K562 (cell line): ENCODE results near the gene PRSS1. TPM values are rescaled to one million over a fixed set of nuclear protein-coding genes. Genes with fewer than 3 reads are reported as not detected.

Experiments
- ATAC-seq: fragments of 200-7000 bp; cut with Tn5 transposase; 3 replicates; pipeline ENCODE4 v1.9.1; 2020; ENCODE audit warnings: moderate library complexity
- BruUV-seq: library from RNA; stranded (reverse); fragments of 400-500 nt; replicated peaks from 2 replicates; lab custom pipeline; 2021; lab: Mats Ljungman, UMichigan
- CTCF ChIA-PET: fragments of 300-600 bp; formaldehyde crosslinking; extraction: SDS; loops from one replicate; lab custom pipeline; 2021; ENCODE audit warnings: low intra/inter-chr PET ratio; lab: Yijun Ruan, JAX
- POLR2A ChIA-PET: fragments of 300-600, 350-650 bp; sonication (Branson Sonifier 250); formaldehyde crosslinking; extraction: SDS; loops from one replicate; lab custom pipeline; 2021; ENCODE audit warnings: antibody characterized with exemption, inconsistent platforms; lab: Yijun Ruan, JAX
- DNase-seq, 4 experiments: peaks; one replicate each; pipeline versions ENCODE4 v3.0.0 to v3.0.0-alpha.2; 2011 to 2018; ENCODE audit warnings: low spot score in 3 of 4, mixed read lengths in 3 of 4; ENCODE audit errors: extremely low read depth in 1 of 4
- FAIRE-seq: peaks from 2 replicates; lab custom pipeline; 2011; peaks lifted over from hg19 to GRCh38; lab: Jason Lieb, UNC
- H2AFZ ChIP-seq: 2 replicates; pipeline ENCODE4 v1.6.0; 2011; ENCODE audit warnings: low read depth, low read length, control low read depth, inconsistent platforms
- H3K27ac ChIP-seq: fragments of 200-600 bp; 3 replicates; pipeline ENCODE4 v1.8.0; 2011; ENCODE audit warnings: low read depth, mild to moderate bottlenecking, control low read depth, inconsistent platforms, low read length, moderate library complexity, mixed read lengths; ENCODE audit errors: extremely low read depth
- H3K27me3 ChIP-seq, 2 experiments: fragments of 300-600 bp in 1 of 2; 2 replicates in 1 of 2; 3 replicates in 1 of 2; pipeline versions ENCODE4 v1.6.0 to v1.8.0; 2011; ENCODE audit warnings: inconsistent platforms in 2 of 2, low read length in 2 of 2, mild to moderate bottlenecking in 1 of 2, mixed read lengths in 1 of 2, moderate library complexity in 1 of 2; ENCODE audit not compliant: control insufficient read depth in 2 of 2, insufficient read depth in 2 of 2
- H3K36me3 ChIP-seq: fragments of 300-600 bp; 3 replicates; pipeline ENCODE4 v1.8.0; 2011; ENCODE audit warnings: mild to moderate bottlenecking, low read length, inconsistent platforms; ENCODE audit not compliant: control insufficient read depth, insufficient read depth
- H3K4me1 ChIP-seq, 2 experiments: fragments of 200-600 bp in 1 of 2; replicated peaks in 1 of 2; 2 replicates in 1 of 2; 3 replicates in 1 of 2; pipeline versions ENCODE4 v1.5.1 to v1.8.0; 2011; ENCODE audit warnings: inconsistent platforms in 2 of 2, low read length in 2 of 2, mild to moderate bottlenecking in 1 of 2, mixed read lengths in 1 of 2, moderate library complexity in 1 of 2; ENCODE audit not compliant: control insufficient read depth in 2 of 2, insufficient read depth in 2 of 2
- H3K4me2 ChIP-seq: 2 replicates; pipeline ENCODE4 v1.6.1; 2011; ENCODE audit warnings: low read length, control low read depth, inconsistent platforms, mixed read lengths; ENCODE audit not compliant: insufficient read depth
- H3K4me3 ChIP-seq: fragments of 200-600 bp; sonication (generic), shearing (Covaris generic); 2 replicates; pipeline ENCODE4 v1.5.1; 2016; ENCODE audit warnings: control low read depth, inconsistent platforms
- H3K79me2 ChIP-seq: fragments of 200-600 bp; 3 replicates; pipeline ENCODE4 v1.8.0; 2011; ENCODE audit warnings: low read length, inconsistent platforms; ENCODE audit not compliant: control insufficient read depth, insufficient read depth
- H3K9ac ChIP-seq, 2 experiments: 2 replicates each; pipeline versions ENCODE4 v1.6.0 to v1.6.1; 2011; ENCODE audit warnings: low read depth in 2 of 2, low read length in 2 of 2, control low read depth in 1 of 2, inconsistent platforms in 1 of 2, mild to moderate bottlenecking in 1 of 2, mixed read lengths in 1 of 2; ENCODE audit not compliant: insufficient read depth in 1 of 2
- H3K9me1 ChIP-seq: one replicate; pipeline ENCODE4 v1.6.0; 2011; ENCODE audit warnings: inconsistent platforms, mild to moderate bottlenecking, low read length, moderate library complexity; ENCODE audit not compliant: control insufficient read depth, insufficient read depth
- H3K9me3 ChIP-seq: replicated peaks from 2 replicates; pipeline ENCODE4 v1.5.1; 2011; ENCODE audit warnings: low read depth, low read length, inconsistent platforms; ENCODE audit not compliant: control insufficient read depth, insufficient read depth
- H4K20me1 ChIP-seq: replicated peaks from 2 replicates; pipeline ENCODE4 v1.6.1; 2011; ENCODE audit warnings: low read length, inconsistent platforms, mixed read lengths; ENCODE audit not compliant: control insufficient read depth, insufficient read depth
- ARHGAP35 ChIP-seq: fragments of 450-650 bp; IDR thresholded peaks from 2 replicates; pipeline ENCODE4 v1.6.1; 2018; ENCODE audit not compliant: partially characterized antibody
- CBFA2T3 ChIP-seq: fragments of 450-650 bp; IDR thresholded peaks from 2 replicates; pipeline ENCODE4 v1.6.1; 2017
- DPF2 ChIP-seq: fragments of 450-650 bp; IDR thresholded peaks from 2 replicates; pipeline ENCODE4 v1.6.1; 2016
- ETV1 ChIP-seq: fragments of 450-650 bp; conservative IDR thresholded peaks from 2 replicates; pipeline ENCODE4 v1.6.1; 2016; ENCODE audit warnings: missing genetic modification characterization, control low read depth, low read depth, missing compliant biosample characterization
- FOS ChIP-seq: IDR thresholded peaks from 3 replicates; pipeline ENCODE4 v1.6.1; 2011; ENCODE audit not compliant: insufficient read length; ENCODE audit errors: extremely low read depth
- FOSL1 ChIP-seq: fragments of 200-800 bp; sonication (Bioruptor generic); conservative IDR thresholded peaks from 2 replicates; pipeline ENCODE4 v1.6.1; 2016; ENCODE audit warnings: missing genetic modification characterization, missing compliant biosample characterization
- GTF2B ChIP-seq: IDR thresholded peaks from 2 replicates; pipeline ENCODE4 v1.6.1; 2011; ENCODE audit not compliant: insufficient read length; ENCODE audit errors: extremely low read depth
- HLTF ChIP-seq: fragments of 450-650 bp; IDR thresholded peaks from 2 replicates; pipeline ENCODE4 v1.6.1; 2016
- ID3 ChIP-seq, 2 experiments: fragments of 250-450 bp in 1 of 2; fragments of 450-650 bp in 1 of 2; sonication (Bioruptor Pico) in 1 of 2; IDR thresholded peaks; 2 replicates each; pipeline versions ENCODE4 v1.6.1 to v1.8.0; 2016 to 2021; ENCODE audit warnings: mild to moderate bottlenecking in 2 of 2, moderate library complexity in 2 of 2, missing compliant biosample characterization in 1 of 2, missing genetic modification characterization in 1 of 2
- KAT8 ChIP-seq: fragments of 450-650 bp; IDR thresholded peaks from 2 replicates; pipeline ENCODE4 v1.6.1; 2016; ENCODE audit warnings: low read depth, mild to moderate bottlenecking
- LCOR ChIP-seq: sonication (generic); formaldehyde crosslinking; IDR thresholded peaks from 2 replicates; pipeline ENCODE4 v1.8.0; 2022; ENCODE audit warnings: mild to moderate bottlenecking, missing genetic modification reagents
- MCM7 ChIP-seq, 2 experiments: fragments of 450-650 bp; IDR thresholded peaks; 2 replicates each; pipeline ENCODE4 v1.6.1; 2016 to 2018
- MEF2A ChIP-seq: IDR thresholded peaks from 2 replicates; pipeline ENCODE4 v1.6.1; 2011; ENCODE audit warnings: low read depth, mild to moderate bottlenecking, low read length, moderate library complexity; ENCODE audit not compliant: control insufficient read depth
- NFIC ChIP-seq: fragments of 450-650 bp; IDR thresholded peaks from 2 replicates; pipeline ENCODE4 v1.6.1; 2017; ENCODE audit warnings: mild to moderate bottlenecking, inconsistent platforms
- NFXL1 ChIP-seq: fragments of 450-650 bp; formaldehyde crosslinking; IDR thresholded peaks from 2 replicates; pipeline ENCODE4 v1.4.0; 2021; ENCODE audit warnings: mild to moderate bottlenecking
- PCBP2 ChIP-seq: fragments of 200-400 bp; formaldehyde crosslinking; IDR thresholded peaks from 2 replicates; pipeline ENCODE4 v1.6.1; 2018; ENCODE audit warnings: low read length, low read depth, mild to moderate bottlenecking, moderate library complexity; ENCODE audit not compliant: poor library complexity, severe bottlenecking
- POLR2B ChIP-seq: fragments of 450-650 bp; IDR thresholded peaks from 2 replicates; pipeline ENCODE4 v1.6.1; 2018; ENCODE audit warnings: low read depth; ENCODE audit not compliant: partially characterized antibody
- PTTG1 ChIP-seq: fragments of 450-650 bp; IDR thresholded peaks from 2 replicates; pipeline ENCODE4 v1.6.1; 2016; ENCODE audit warnings: low read depth, mild to moderate bottlenecking, missing genetic modification characterization, missing compliant biosample characterization
- TCF3 ChIP-seq: sonication (generic); formaldehyde crosslinking; IDR thresholded peaks from 2 replicates; pipeline ENCODE4 v1.4.0; 2020; ENCODE audit warnings: mild to moderate bottlenecking, missing genetic modification reagents
- ZNF280A ChIP-seq: fragments of 450-650 bp; IDR thresholded peaks from 2 replicates; pipeline ENCODE4 v1.6.1; 2018; ENCODE audit warnings: mild to moderate bottlenecking, low read depth; ENCODE audit not compliant: partially characterized antibody
- WGBS: fragments of 100-300 bp; shearing (Covaris generic); methylation state at CpG from one replicate; pipeline ENCODE4 v1.1.6; 2016; ENCODE audit warnings: low coverage, mixed read lengths; ENCODE audit not compliant: insufficient coverage; ENCODE audit errors: missing lambda C conversion rate; 5-methylcytosine and 5-hydroxymethylcytosine counted together
- in situ Hi-C: fragments of 300-500 bp; cut with MboI; formaldehyde crosslinking; loops from 4 replicates; pipeline ENCODE4 v1.15.0; 2018; ENCODE audit warnings: inconsistent platforms, mixed read lengths
- intact Hi-C: fragments of 100-400 bp; cut with micrococcal nuclease; formaldehyde crosslinking; loops from 2 replicates; pipeline ENCODE4 v1.14.2; 2022
- polyA plus RNA-seq, 8 experiments: library from polyadenylated mRNA; depleted of rRNA in 4 of 8; stranded (reverse) in 5 of 8; unstranded in 3 of 8; fragments of >200 nt; fragmentation: Nextera tagmentation in 2 of 8; fragmentation: Illumina TruSeq in 1 of 8; extraction: Ambion mirVana in 2 of 8; extraction: Trizol in 1 of 8; gene quantifications; 2 replicates each; pipeline versions ENCODE4 v1.2.1 to v1.2.3, GENCODE V29; 2011 to 2014; ENCODE audit warnings: inconsistent platforms in 1 of 8, missing spikeins in 1 of 8
- total RNA-seq, 7 experiments: library from RNA; depleted of rRNA in 6 of 7; stranded (reverse); fragments of >200 nt in 6 of 7; fragmentation: Illumina TruSeq in 2 of 7; extraction: Trizol in 2 of 7; gene quantifications; 2 replicates each; pipeline versions ENCODE4 v1.2.1 to v1.2.3, GENCODE V29; 2011 to 2021; ENCODE audit warnings: low replicate concordance in 1 of 7

The PRSS1 gene
- total and polyA plus RNA-seq, 9 of the 15 experiments (the other 6 are each of a cell fraction or from before 2014, with no cell fraction given): 0.07 to 6.6 (median 0.20) TPM; not detected in 6

- Histone ChIP-seq H3K9me1 (no peaks in the 10 kb centered on the region), H3K9ac (no peak overlapping the region), H3K79me2 (no peaks in the 10 kb centered on the region), H4K20me1 (no peaks in the 10 kb centered on the region), H2AFZ (no peak overlapping the region), H3K4me3 (no peak overlapping the region), H3K9me3 (no peaks in the 10 kb centered on the region), H3K27ac (no peak overlapping the region), H3K4me1 (peaks cover 0 to 17% of the 10 kb centered on the region in 2 experiments; a peak in 3 of 5 replicates), H3K36me3 (no peaks in the 10 kb centered on the region), H3K27me3 (peaks cover 0 to 29% of the 10 kb centered on the region in 2 experiments; a peak in 4 of 5 replicates), H3K4me2 (no peak overlapping the region)
- in situ Hi-C loops: loop anchor here (25.0 kb wide), 1 partner anchor 153 kb away; no protein-coding TSS in a partner anchor
- TF ChIP-seq FOS: no peak
- TF ChIP-seq KAT8: no peak
- no peak for TF ChIP-seq POLR2B
- TF ChIP-seq PCBP2: no peak
- TF ChIP-seq ARHGAP35: no peak
- peak; percentile 56; the same call in 1 of the 2 replicates for TF ChIP-seq LCOR
- no peak for TF ChIP-seq MEF2A
- no peak for TF ChIP-seq GTF2B
- TF ChIP-seq PTTG1: no peak
- TF ChIP-seq FOSL1 (tag): peak; percentile 51
- no peak for TF ChIP-seq ZNF280A
- no peak for TF ChIP-seq DPF2
- TF ChIP-seq ID3 (CRISPR knock-in tag; IDR thresholded peaks at IDR 0.05): no peak
- peak; percentile 83 for TF ChIP-seq ID3 (tag; IDR thresholded peaks at IDR 0.05)
- TF ChIP-seq ETV1: no peak
- TF ChIP-seq MCM7 (IDR thresholded peaks at IDR 0.05): no peak
- TF ChIP-seq NFXL1 (CRISPR knock-in tag): no peak
- peak; percentile 81 for TF ChIP-seq NFIC
- TF ChIP-seq CBFA2T3: 0 out of 2 replicates have a peak, but pooled peaks have one; percentile 28
- TF ChIP-seq HLTF: no peak
- TF ChIP-seq TCF3 (CRISPR knock-in tag): 0 out of 2 replicates have a peak, but pooled peaks have one; percentile 8
- FAIRE-seq (no peak), DNase-seq (peak in 1 of 4 experiments; percentile 34), ATAC-seq (no peak)
- WGBS: 0% methylated on average over 1 of the region's 1 CpG
- intact Hi-C loops: no loop called here
- ChIA-PET CTCF (no interaction called here), POLR2A (interaction anchor here (0.9 to 1.0 kb wide), 2 partner anchors 44 to 145 kb away, joined by 3 read pairs; no protein-coding TSS in a partner anchor)
- no TSS peak for BruUV-seq
Measured at GRCh38 chr7:142790555-142790954, 41.3 kb downstream of the PRSS1 start.
